DOHH2 (cell line): ENCODE measurements around the gene LAMTOR3.

Experiments used
- EZH2phosphoT487 ChIP-seq: fragments of 200-600 bp; sonication (generic); IDR thresholded peaks from 2 replicates; pipeline ENCODE4 v1.6.1; 2017; ENCODE audit warnings: borderline replicate concordance, mild to moderate bottlenecking, antibody characterized with exemption, low read length, moderate library complexity, mixed read lengths
- TF ChIP-seq, protein P1 (sequence below): fragments of 200-600 bp; sonication (generic); IDR thresholded peaks from one replicate; pipeline ENCODE4 v1.5.1; 2014; ENCODE audit warnings: antibody characterized with exemption, mild to moderate bottlenecking, low read depth, low read length; ENCODE audit not compliant: poor library complexity, severe bottlenecking

- TF ChIP-seq, protein P1, sequence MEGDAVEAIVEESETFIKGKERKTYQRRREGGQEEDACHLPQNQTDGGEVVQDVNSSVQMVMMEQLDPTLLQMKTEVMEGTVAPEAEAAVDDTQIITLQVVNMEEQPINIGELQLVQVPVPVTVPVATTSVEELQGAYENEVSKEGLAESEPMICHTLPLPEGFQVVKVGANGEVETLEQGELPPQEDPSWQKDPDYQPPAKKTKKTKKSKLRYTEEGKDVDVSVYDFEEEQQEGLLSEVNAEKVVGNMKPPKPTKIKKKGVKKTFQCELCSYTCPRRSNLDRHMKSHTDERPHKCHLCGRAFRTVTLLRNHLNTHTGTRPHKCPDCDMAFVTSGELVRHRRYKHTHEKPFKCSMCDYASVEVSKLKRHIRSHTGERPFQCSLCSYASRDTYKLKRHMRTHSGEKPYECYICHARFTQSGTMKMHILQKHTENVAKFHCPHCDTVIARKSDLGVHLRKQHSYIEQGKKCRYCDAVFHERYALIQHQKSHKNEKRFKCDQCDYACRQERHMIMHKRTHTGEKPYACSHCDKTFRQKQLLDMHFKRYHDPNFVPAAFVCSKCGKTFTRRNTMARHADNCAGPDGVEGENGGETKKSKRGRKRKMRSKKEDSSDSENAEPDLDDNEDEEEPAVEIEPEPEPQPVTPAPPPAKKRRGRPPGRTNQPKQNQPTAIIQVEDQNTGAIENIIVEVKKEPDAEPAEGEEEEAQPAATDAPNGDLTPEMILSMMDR: no peak
- TF ChIP-seq EZH2phosphoT487: no peak
Measured at GRCh38 chr4:99853190-99853589, 41.0 kb downstream of the LAMTOR3 start.
